IPS-NIHi7 (cell line): ENCODE measurements around the gene G3BP1.
A peak's percentile ranks its signal among the peaks of the same experiment; 100 is the strongest.
"Not testable (repeated sequence)": the region's sequence is repeated elsewhere in the genome, so short reads cannot be mapped to it uniquely, and the experiment has no call there.

Experiments
- DNase-seq: peaks from one replicate; pipeline ENCODE4 v3.0.0; 2012; ENCODE audit warnings: mixed read lengths; ENCODE audit errors: extremely low spot score

G3BP1 gene

GRCh38 chr5:151755383-151755782, 16.4 kb upstream of the G3BP1 start:
- no peak for DNase-seq

DNA sequence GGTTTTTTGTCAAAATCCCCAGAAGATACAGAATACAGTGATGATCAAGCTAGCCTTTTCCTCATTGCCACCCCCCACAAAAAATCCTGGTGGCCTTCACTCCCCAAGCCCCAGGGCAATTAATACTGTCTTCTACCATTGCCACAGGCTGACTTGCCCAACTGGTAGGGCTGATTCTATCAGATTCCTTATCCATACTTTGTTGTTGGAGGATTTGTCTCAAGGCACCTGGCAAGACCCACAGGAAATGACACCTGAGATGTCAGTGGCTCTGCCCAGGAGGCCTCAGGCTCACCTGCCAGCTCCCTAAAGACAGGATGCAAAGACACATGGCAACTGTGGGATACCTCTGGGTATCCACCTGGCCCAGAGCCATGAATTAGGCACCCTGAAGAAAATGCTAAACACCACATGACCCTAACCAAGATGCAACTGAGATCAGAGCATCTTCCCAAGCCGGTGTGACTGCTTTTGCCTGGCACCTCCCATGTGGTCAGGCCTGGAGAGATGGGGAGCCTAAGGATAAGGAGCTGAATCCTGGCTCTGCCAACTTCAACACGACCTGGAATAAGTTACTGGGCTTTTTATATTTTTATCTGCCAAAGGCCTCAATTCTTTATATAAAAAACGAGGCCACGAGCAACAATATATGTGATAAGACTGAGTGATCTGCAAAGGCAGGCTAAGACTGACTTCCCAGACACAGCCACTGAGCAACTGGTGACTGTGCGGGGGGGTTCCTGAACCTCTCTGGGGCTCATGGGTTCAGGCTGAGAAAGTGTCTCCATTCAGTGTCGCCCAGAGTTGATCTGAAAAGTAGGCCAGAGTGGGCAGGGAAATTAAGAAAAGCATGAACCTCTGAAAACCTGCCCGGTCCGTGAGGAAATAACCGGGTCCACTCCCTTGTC, 14.3 kb upstream of the G3BP1 start:
- DNase-seq, result no peak

GRCh38 chr5:151758141-151758429, 13.7 kb upstream of the G3BP1 start:
- peak; percentile 38 for DNase-seq

- DNase-seq, result peak; percentile 98
Measured at GRCh38 chr5:151758430-151759241, 13.1 kb upstream of the G3BP1 start, which contains the start of gene ATOX1. Gene ATOX1 (minus strand): TSS chr5:151758631. CDS start chr5:151758551, 80 bp downstream.

DNA sequence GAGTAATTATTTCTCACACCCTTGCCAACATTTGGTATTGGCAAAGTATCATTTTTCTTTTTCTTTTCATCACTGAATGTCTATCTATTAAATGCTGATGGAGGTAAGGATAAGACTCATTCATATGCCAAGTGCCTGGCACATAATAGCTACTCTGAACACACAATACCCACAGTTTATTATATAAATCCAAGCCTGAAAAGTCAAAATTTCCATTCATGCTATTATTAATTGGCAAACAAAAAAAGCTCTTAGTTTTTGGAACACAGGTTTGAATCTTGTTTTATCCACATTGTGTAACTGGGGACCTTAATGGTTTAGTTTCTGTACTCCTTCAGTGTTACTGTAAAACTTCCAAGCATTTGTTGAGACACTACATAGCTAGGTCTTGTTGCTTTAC, 7.0 kb upstream of the G3BP1 start:
- DNase-seq, result no peak

DNA sequence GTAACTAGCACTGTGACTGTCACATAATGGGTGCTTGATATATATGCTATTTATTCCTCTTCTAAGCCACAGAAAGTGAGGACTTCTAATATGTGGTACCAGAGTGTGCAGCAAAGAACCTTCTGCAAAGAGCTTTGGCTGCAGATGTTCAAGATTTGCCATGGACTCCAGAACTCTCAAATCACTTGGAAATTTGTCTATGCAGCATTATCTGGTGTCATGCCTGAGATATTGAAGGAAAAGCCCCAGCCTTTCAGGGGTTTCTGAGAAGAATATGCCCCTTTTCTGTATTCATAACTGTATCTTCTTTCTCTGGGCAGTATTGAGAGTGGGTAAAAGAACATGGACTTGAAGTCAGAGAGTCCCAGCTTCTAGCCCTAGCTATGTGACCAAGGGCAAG, 4.8 kb upstream of the G3BP1 start:
- DNase-seq, result no peak

DNA sequence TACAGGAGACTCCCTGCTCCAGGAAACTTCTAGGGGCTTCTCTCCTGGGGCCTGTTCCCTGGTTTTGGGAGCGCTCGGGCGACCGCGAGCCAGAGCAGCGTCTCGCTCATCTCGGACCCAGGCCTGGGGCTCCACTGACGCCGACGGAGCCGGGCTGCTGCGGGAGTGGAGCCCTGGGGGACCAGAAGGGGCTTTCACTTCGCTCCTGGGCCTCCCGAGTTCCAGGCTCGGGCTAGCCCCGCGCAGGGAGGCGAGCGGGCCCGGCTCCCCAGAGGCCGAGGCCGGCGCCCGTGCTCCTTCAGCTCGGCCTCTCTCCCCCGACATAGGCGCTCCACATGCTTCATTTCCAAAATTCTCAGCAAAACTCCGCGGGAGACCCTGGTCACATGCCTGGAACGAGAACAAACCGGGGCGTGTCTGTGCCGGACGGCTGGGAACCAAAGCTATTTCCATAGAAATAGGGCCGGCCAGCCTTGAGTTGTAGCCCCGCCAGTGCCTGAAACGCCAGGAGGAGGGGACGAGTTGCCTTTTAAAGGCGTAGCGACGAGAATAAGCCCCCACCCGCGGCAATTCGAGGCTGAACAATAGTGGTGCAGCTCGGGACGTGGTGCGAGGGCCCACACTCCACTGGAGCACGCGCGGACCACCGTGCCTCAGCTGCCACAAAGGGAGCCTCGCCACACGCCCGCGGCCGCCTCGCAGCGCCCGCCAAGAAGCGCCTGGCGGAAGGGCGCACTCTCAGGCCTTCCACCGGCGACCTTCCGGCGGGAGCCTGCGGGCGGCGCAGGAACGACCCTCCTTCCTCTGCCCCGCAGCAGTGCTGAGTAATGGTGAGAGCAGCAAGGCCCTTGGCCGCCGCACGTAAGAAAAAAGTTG, 1.1 kb upstream of the G3BP1 start:
- peak; percentile 68 for DNase-seq

- peak; percentile 29 for DNase-seq
Measured at GRCh38 chr5:151772029-151772845, 483 bp downstream of the G3BP1 start.

GRCh38 chr5:151772846-151773561, 1.2 kb downstream of the G3BP1 start:
- DNase-seq, result no peak

- DNase-seq, result no peak
Measured at GRCh38 chr5:151773951-151774350, 2.2 kb downstream of the G3BP1 start.

DNA sequence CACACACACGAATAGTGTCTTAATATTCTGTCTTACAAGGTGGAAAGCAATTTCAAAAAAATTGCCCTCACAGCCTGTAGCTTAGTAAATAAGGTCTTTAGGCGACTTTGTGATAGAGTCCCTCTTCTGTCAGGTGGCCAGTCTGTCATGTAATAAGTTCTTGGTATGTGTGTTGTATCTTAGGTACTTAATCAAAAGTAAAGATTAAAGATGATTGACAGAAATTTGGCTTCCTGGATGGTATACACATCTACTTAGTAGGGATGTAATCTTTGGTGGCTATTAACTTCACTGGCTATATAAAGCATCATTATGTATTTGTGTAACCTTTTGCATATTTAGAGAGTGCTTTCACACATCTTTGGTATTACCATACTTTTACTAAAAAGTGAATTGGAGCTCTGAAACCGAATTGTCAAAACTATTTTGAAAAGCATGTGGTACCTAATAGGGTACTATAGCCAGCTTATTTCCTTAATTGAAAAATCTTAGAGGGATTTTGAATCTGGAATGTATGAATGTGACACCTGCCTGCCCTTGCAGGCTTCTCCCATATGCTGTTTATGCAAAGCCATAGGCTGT, 3.4 kb downstream of the G3BP1 start:
- DNase-seq, result no peak

GRCh38 chr5:151779531-151780125, 7.9 kb downstream of the G3BP1 start:
- DNase-seq, result no peak

DNA sequence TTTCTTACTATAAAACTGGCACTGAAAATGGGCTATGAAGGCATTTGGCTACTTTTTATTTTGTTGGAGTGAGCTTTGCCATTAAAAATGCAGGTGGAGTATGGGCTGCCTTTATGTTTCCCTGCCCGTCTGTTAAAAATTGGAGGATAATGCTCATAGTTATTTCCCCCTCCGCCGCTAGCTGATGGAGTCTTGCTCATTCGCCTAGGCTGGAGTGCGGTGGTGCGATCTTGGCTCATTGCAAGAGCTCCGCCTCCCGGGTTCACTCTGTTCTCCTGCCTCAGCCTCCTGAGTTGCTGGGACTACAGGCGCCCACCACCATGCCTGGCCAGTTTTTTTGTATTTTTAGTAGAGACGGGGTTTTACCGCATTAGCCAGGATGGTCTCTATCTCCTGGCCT, 8.6 kb downstream of the G3BP1 start:
- DNase-seq, result no peak

DNA sequence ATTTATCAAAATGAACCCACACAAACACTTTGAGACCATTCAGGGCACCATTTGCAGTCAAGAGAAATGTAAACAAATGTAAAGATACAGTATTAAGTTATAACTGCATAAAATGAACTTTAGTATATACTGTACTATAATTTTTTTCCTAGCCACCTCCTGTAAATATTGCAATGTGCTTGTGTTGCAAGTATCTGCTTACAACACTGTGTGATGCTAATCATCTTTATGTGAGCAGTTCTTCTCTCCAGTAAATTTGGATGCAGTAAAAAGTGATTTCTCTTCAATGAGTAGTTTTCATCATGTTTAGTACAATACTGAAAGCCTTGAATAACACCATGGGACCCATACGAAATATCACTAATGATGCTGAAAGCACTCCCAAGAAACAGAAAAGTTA, 9.4 kb downstream of the G3BP1 start:
- no peak for DNase-seq

DNA sequence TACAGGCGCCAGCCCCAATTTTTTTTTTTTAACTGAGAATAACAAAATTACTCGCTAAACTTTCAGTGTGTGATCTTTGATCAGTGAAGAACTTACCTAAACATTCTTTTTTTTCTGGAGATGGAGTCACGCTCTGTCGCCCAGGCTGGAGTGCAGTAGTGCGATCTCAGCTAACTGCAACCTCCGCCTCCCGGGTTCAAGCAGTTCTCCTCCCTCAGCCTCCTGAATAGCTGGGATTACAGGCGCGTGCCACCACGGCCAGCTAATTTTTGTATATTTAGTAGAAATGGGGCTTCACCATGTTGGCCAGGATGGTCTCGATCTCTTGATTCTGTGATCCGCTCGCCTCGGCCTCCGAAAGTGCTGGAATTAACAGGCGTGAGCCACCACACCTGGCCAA, 11.9 kb downstream of the G3BP1 start:
- not testable (repeated sequence) for DNase-seq

GRCh38 chr5:151784141-151784540, 12.4 kb downstream of the G3BP1 start:
- no peak for DNase-seq

DNA sequence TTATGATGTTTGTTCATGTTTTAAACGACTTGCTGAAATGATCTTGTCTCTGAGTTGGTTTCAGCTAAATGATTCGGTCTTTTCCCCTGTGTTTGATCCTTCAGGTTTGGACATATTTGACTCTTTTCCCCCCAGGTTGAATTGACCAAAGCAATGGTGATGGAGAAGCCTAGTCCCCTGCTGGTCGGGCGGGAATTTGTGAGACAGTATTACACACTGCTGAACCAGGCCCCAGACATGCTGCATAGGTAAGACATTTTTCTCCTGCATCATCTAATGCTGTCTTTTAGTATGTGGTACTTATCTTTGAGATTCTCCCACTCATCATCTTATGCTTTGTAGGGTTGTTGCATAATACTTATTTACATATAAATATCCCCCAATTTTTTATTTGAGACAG, 14.7 kb downstream of the G3BP1 start:
- no peak for DNase-seq

- no peak for DNase-seq
Measured at GRCh38 chr5:151787817-151788216, 16.1 kb downstream of the G3BP1 start.

DNA sequence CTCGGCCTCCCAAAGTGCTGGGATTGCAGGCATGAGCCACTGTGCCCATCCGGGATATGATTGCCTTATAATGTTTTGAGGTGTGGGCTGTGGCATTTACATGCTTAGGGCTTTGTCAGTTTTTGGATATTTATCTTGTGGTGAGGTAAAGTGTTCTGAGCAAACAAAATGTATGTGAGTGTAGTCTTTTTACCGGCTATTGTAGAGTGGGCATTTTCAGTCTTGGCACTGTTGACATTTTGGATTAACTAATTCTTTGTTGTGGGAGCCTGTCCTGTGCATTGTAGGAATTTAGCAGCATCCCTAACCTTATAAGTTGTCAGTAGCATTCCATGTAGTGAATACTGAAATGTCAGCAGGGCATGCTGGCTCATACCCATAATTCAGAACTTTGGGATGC, 21.6 kb downstream of the G3BP1 start:
- DNase-seq, result no peak

GRCh38 chr5:151795426-151795825, 23.7 kb downstream of the G3BP1 start:
- no peak for DNase-seq
